ENCODE data around the gene TBCC. TPM values are rescaled to one million over a fixed set of nuclear protein-coding genes. Genes with fewer than 3 reads are reported as not detected.
A peak's percentile ranks its signal among the peaks of the same experiment; 100 is the strongest.

TBCC gene
- total and polyA plus RNA-seq, 10 of the 15 experiments (the other 5 are each of a cell fraction or from before 2014, with no cell fraction given) = 2.5 to 41.9 (median 20.3) TPM

GRCh38 chr6:42746463-42747391 lies 824 bp upstream of the TBCC start (continued):
- TF ChIP-seq BCL11A (IDR thresholded peaks at IDR 0.05; ENCODE audit: low read depth, low read length) (no peak), NR2C1 (IDR thresholded peaks at IDR 0.05) (peak; percentile 71), POLR2AphosphoS2 (IDR thresholded peaks at IDR 0.05; ENCODE audit: low read depth, low read length) (peak; percentile 69; the same call in 1 of the 2 replicates), NRF1 (conservative IDR thresholded peaks at IDR 0.05; ENCODE audit: low read depth, low read length) (no peak), MEF2B (IDR thresholded peaks at IDR 0.05; ENCODE audit: partially characterized antibody, poor library complexity, severe bottlenecking) (peak; percentile 18), EP300 (IDR thresholded peaks at IDR 0.05; ENCODE audit: borderline replicate concordance in 1 of 2, control insufficient read depth in 1 of 2, low read depth in 2 of 2, low read length in 2 of 2) (0 out of 4 replicates have a peak, but pooled peaks of 1 of the 2 experiments have one; percentile 42), POU2F2 (IDR thresholded peaks at IDR 0.05; ENCODE audit: borderline replicate concordance, low read depth, low read length) (no peak; the same call in 1 of the 3 replicates), ATF2 (IDR thresholded peaks at IDR 0.05; ENCODE audit: low read length) (no peak)
- TF ChIP-seq, protein P1, sequence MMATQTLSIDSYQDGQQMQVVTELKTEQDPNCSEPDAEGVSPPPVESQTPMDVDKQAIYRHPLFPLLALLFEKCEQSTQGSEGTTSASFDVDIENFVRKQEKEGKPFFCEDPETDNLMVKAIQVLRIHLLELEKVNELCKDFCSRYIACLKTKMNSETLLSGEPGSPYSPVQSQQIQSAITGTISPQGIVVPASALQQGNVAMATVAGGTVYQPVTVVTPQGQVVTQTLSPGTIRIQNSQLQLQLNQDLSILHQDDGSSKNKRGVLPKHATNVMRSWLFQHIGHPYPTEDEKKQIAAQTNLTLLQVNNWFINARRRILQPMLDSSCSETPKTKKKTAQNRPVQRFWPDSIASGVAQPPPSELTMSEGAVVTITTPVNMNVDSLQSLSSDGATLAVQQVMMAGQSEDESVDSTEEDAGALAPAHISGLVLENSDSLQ (IDR thresholded peaks at IDR 0.05) = no peak; the same call in 1 of the 2 replicates
